ENCODE measurements around the gene LAMA1. TPM values are rescaled to one million over a fixed set of nuclear protein-coding genes. Genes with fewer than 3 reads are reported as not detected.

Gene LAMA1
- total RNA-seq, 1 donor from 2014 or later: 4.3 TPM

GRCh38 chr18:7105268-7105667, 12.3 kb downstream of the LAMA1 start:
- DNase-seq (ENCODE audit: low read depth): no peak

GRCh38 chr18:7104649-7105048, 12.9 kb downstream of the LAMA1 start:
- peak; percentile 46 for DNase-seq (ENCODE audit: low read depth)

- DNase-seq (ENCODE audit: low read depth): no peak
Measured at GRCh38 chr18:7102131-7102530, 15.5 kb downstream of the LAMA1 start.

GRCh38 chr18:7096838-7097237, 20.8 kb downstream of the LAMA1 start:
- no peak for DNase-seq (ENCODE audit: low read depth)

- peak; percentile 86 for DNase-seq (ENCODE audit: low read depth)
Measured at GRCh38 chr18:7094427-7094826, 23.2 kb downstream of the LAMA1 start.

- DNase-seq (ENCODE audit: low read depth): peak; percentile 31
Measured at GRCh38 chr18:7090771-7091170, 26.8 kb downstream of the LAMA1 start.

GRCh38 chr18:7089369-7089768, 28.2 kb downstream of the LAMA1 start:
- DNase-seq (ENCODE audit: low read depth): no peak

- peak; percentile 90 for DNase-seq (ENCODE audit: low read depth)
Measured at GRCh38 chr18:7084080-7085065, 33.2 kb downstream of the LAMA1 start.

GRCh38 chr18:7082671-7083070, 34.9 kb downstream of the LAMA1 start:
- DNase-seq (ENCODE audit: low read depth): peak; percentile 63

- no peak for DNase-seq (ENCODE audit: low read depth)
Measured at GRCh38 chr18:7079231-7079630, 38.4 kb downstream of the LAMA1 start.

GRCh38 chr18:7072593-7072992, 45.0 kb downstream of the LAMA1 start:
- no peak for DNase-seq (ENCODE audit: low read depth)

- no peak for DNase-seq (ENCODE audit: low read depth)
Measured at GRCh38 chr18:7071600-7071999, 46.0 kb downstream of the LAMA1 start.

GRCh38 chr18:7070466-7070865, 47.1 kb downstream of the LAMA1 start:
- no peak for DNase-seq (ENCODE audit: low read depth)

- no peak for DNase-seq (ENCODE audit: low read depth)
Measured at GRCh38 chr18:7068871-7069590, 48.6 kb downstream of the LAMA1 start.

GRCh38 chr18:7066965-7067555, 50.5 kb downstream of the LAMA1 start:
- no peak for DNase-seq (ENCODE audit: low read depth)

GRCh38 chr18:7065736-7066135, 51.9 kb downstream of the LAMA1 start:
- DNase-seq (ENCODE audit: low read depth): no peak

- no peak for DNase-seq (ENCODE audit: low read depth)
Measured at GRCh38 chr18:7064346-7064745, 53.3 kb downstream of the LAMA1 start.

GRCh38 chr18:7062811-7063210, 54.8 kb downstream of the LAMA1 start:
- DNase-seq (ENCODE audit: low read depth): peak; percentile 75

- DNase-seq (ENCODE audit: low read depth): no peak
Measured at GRCh38 chr18:7062236-7062635, 55.4 kb downstream of the LAMA1 start.

- peak; percentile 86 for DNase-seq (ENCODE audit: low read depth)
Measured at GRCh38 chr18:7059276-7059675, 58.3 kb downstream of the LAMA1 start.

- no peak for DNase-seq (ENCODE audit: low read depth)
Measured at GRCh38 chr18:7056026-7056425, 61.6 kb downstream of the LAMA1 start.

- DNase-seq (ENCODE audit: low read depth): no peak
Measured at GRCh38 chr18:7049951-7050350, 67.6 kb downstream of the LAMA1 start.
